ENCODE measurements around the gene LITAF. TPM values are rescaled to one million over a fixed set of nuclear protein-coding genes. Genes with fewer than 3 reads are reported as not detected.

LITAF gene
- total RNA-seq, 3 donors from 2014 or later (not counting 1 experiment from before 2014, with no cell fraction given): 584 to 772 (median 726) TPM

- Histone ChIP-seq H3K27me3 (ENCODE audit: control insufficient read depth, insufficient read depth, low read length) (no peaks in the 10 kb centered on the region), H3K27ac (ENCODE audit: low read length) (no peak overlapping the region), H3K9me3 (ENCODE audit: control insufficient read depth, insufficient read depth, low read length) (no peaks in the 10 kb centered on the region), H3K36me3 (ENCODE audit: control insufficient read depth, insufficient read depth, low read length) (no peaks in the 10 kb centered on the region), H3K4me3 (ENCODE audit: low read length) (no peak overlapping the region), H3K4me1 (ENCODE audit: control insufficient read depth, insufficient read depth, low read length) (peaks cover 39% of the 10 kb centered on the region)
- ATAC-seq (no peak), DNase-seq (no peak)
- Mint-ChIP-seq H3K27me3 (ENCODE audit: low read depth in 2 of 2) (no peaks in the 10 kb centered on the region), H3K4me3 (no peak overlapping the region), H3K9me3 (no peaks in the 10 kb centered on the region), H3K27ac (no peak overlapping the region), H3K36me3 (no peaks in the 10 kb centered on the region), H3K4me1 (peaks cover 32 to 59% of the 10 kb centered on the region in 2 donors)
- WGBS (ENCODE audit: insufficient coverage): 96% methylated on average over 9 of the region's 9 CpGs
- intact Hi-C loops (cut with micrococcal nuclease): no loop called here
- TF ChIP-seq CTCF (IDR thresholded peaks at IDR 0.05): no peak
Measured at GRCh38 chr16:11610121-11610505, 23.4 kb upstream of the LITAF start.

- Mint-ChIP-seq H3K4me3 (no peak overlapping the region), H3K4me1 (peaks cover 27 to 54% of the 10 kb centered on the region in 2 donors), H3K27ac (no peak overlapping the region), H3K9me3 (no peaks in the 10 kb centered on the region), H3K27me3 (ENCODE audit: low read depth in 2 of 2) (no peaks in the 10 kb centered on the region), H3K36me3 (no peaks in the 10 kb centered on the region)
- ATAC-seq: no peak
- 85% methylated on average over 14 of the region's 14 CpGs for WGBS (ENCODE audit: insufficient coverage)
- Histone ChIP-seq H3K9me3 (ENCODE audit: control insufficient read depth, insufficient read depth, low read length) (no peaks in the 10 kb centered on the region), H3K27me3 (ENCODE audit: control insufficient read depth, insufficient read depth, low read length) (no peaks in the 10 kb centered on the region), H3K36me3 (ENCODE audit: control insufficient read depth, insufficient read depth, low read length) (no peaks in the 10 kb centered on the region), H3K4me3 (ENCODE audit: low read length) (no peak overlapping the region), H3K27ac (ENCODE audit: low read length) (no peak overlapping the region), H3K4me1 (ENCODE audit: control insufficient read depth, insufficient read depth, low read length) (peaks cover 34% of the 10 kb centered on the region)
- no peak for DNase-seq
- TF ChIP-seq CTCF (IDR thresholded peaks at IDR 0.05): no peak
- intact Hi-C loops (cut with micrococcal nuclease): no loop called here
Measured at GRCh38 chr16:11609474-11610120, 22.9 kb upstream of the LITAF start.

- Histone ChIP-seq H3K4me3 (ENCODE audit: low read length) (no peak overlapping the region), H3K9me3 (ENCODE audit: control insufficient read depth, insufficient read depth, low read length) (no peaks in the 10 kb centered on the region), H3K4me1 (ENCODE audit: control insufficient read depth, insufficient read depth, low read length) (no peaks in the 10 kb centered on the region), H3K27ac (ENCODE audit: low read length) (no peak overlapping the region), H3K36me3 (ENCODE audit: control insufficient read depth, insufficient read depth, low read length) (no peaks in the 10 kb centered on the region), H3K27me3 (ENCODE audit: control insufficient read depth, insufficient read depth, low read length) (no peaks in the 10 kb centered on the region)
- DNase-seq: no peak
- intact Hi-C loops (cut with micrococcal nuclease): no loop called here
- H3K27me3 Mint-ChIP-seq (ENCODE audit: low read depth in 2 of 2): no peaks in the 10 kb centered on the region
- H3K4me1 Mint-ChIP-seq: peaks cover 0 to 25% of the 10 kb centered on the region in 2 donors
- no peak overlapping the region for H3K4me3 Mint-ChIP-seq
- TF ChIP-seq CTCF (IDR thresholded peaks at IDR 0.05): no peak
- 98% methylated on average over 3 of the region's 5 CpGs for WGBS (ENCODE audit: insufficient coverage)
- no peaks in the 10 kb centered on the region for H3K36me3 Mint-ChIP-seq
- no peak overlapping the region for H3K27ac Mint-ChIP-seq
- ATAC-seq: no peak
- no peaks in the 10 kb centered on the region for H3K9me3 Mint-ChIP-seq
Measured at GRCh38 chr16:11605891-11606290, 19.2 kb upstream of the LITAF start.

GRCh38 chr16:11605564-11605886 lies 18.8 kb upstream of the LITAF start:
- Mint-ChIP-seq H3K4me1 (peaks cover 0 to 23% of the 10 kb centered on the region in 2 donors), H3K27ac (no peak overlapping the region), H3K36me3 (no peaks in the 10 kb centered on the region), H3K4me3 (no peak overlapping the region), H3K27me3 (ENCODE audit: low read depth in 2 of 2) (no peaks in the 10 kb centered on the region), H3K9me3 (no peaks in the 10 kb centered on the region)
- WGBS (ENCODE audit: insufficient coverage): 95% methylated on average over 8 of the region's 8 CpGs
- no peaks in the 10 kb centered on the region for H3K36me3 ChIP-seq (ENCODE audit: control insufficient read depth, insufficient read depth, low read length)
- no peaks in the 10 kb centered on the region for H3K27me3 ChIP-seq (ENCODE audit: control insufficient read depth, insufficient read depth, low read length)
- intact Hi-C loops (cut with micrococcal nuclease): no loop called here
- TF ChIP-seq CTCF (IDR thresholded peaks at IDR 0.05): no peak
- no peak overlapping the region for H3K27ac ChIP-seq (ENCODE audit: low read length)
- no peak for ATAC-seq
- H3K4me3 ChIP-seq (ENCODE audit: low read length): no peak overlapping the region
- no peaks in the 10 kb centered on the region for H3K9me3 ChIP-seq (ENCODE audit: control insufficient read depth, insufficient read depth, low read length)
- no peak for DNase-seq
- no peaks in the 10 kb centered on the region for H3K4me1 ChIP-seq (ENCODE audit: control insufficient read depth, insufficient read depth, low read length)

Data from natural killer cell (primary cell).